BE2C (cell line): Measurements from ENCODE around the gene AFF4.

Source experiments
- DNase-seq: peaks from one replicate; pipeline ENCODE4 v3.0.0-alpha.2; 2020
- H3K27me3 ChIP-seq: fragments of 250-450 bp; sonication (Bioruptor Pico); 2 replicates; pipeline ENCODE4 v1.5.1; 2020; ENCODE audit warnings: mild to moderate bottlenecking
- H3K36me3 ChIP-seq: fragments of 250-450 bp; sonication (Bioruptor Pico); 2 replicates; pipeline ENCODE4 v1.5.1; 2020; ENCODE audit warnings: mild to moderate bottlenecking
- H3K4me1 ChIP-seq: fragments of 250-450 bp; sonication (Bioruptor Pico); 2 replicates; pipeline ENCODE4 v1.5.1; 2020
- H3K4me3 ChIP-seq: 2 replicates; pipeline ENCODE4 v1.5.1; 2011; ENCODE audit warnings: low read depth, low read length
- H3K9me3 ChIP-seq: fragments of 250-450 bp; sonication (Bioruptor Pico); 2 replicates; pipeline ENCODE4 v1.5.1; 2020
- TF ChIP-seq, protein P1 (sequence below): IDR thresholded peaks from 2 replicates; pipeline ENCODE4 v1.5.1; 2012; ENCODE audit warnings: mild to moderate bottlenecking, low read depth, low read length

Gene AFF4

DNA sequence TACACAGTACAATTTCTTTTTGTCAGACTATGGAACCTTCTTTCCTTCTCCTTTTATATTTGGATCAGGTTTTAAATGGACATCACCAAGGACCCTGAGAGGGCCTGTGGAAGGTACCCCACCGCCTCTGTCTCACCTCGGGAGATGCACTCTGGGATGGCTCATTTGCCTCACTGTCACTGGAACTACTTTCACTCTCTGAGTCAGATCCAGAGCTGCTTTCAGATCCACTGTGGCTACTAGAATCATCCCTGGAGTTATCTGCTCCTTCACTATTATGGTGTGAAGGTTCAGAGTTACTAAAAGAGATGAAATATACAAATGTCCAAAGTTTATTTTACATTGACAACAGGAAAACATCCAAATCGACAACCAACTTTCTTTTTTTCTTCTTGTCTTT is 65.3 kb downstream of the AFF4 start:
- Histone ChIP-seq H3K9me3 (no peaks in the 10 kb centered on the region), H3K4me1 (no peaks in the 10 kb centered on the region), H3K36me3 (peaks cover 48% of the 10 kb centered on the region), H3K27me3 (no peaks in the 10 kb centered on the region), H3K4me3 (no peak overlapping the region)
- TF ChIP-seq, protein P1, sequence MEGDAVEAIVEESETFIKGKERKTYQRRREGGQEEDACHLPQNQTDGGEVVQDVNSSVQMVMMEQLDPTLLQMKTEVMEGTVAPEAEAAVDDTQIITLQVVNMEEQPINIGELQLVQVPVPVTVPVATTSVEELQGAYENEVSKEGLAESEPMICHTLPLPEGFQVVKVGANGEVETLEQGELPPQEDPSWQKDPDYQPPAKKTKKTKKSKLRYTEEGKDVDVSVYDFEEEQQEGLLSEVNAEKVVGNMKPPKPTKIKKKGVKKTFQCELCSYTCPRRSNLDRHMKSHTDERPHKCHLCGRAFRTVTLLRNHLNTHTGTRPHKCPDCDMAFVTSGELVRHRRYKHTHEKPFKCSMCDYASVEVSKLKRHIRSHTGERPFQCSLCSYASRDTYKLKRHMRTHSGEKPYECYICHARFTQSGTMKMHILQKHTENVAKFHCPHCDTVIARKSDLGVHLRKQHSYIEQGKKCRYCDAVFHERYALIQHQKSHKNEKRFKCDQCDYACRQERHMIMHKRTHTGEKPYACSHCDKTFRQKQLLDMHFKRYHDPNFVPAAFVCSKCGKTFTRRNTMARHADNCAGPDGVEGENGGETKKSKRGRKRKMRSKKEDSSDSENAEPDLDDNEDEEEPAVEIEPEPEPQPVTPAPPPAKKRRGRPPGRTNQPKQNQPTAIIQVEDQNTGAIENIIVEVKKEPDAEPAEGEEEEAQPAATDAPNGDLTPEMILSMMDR, result no peak
- DNase-seq, result no peak

DNA sequence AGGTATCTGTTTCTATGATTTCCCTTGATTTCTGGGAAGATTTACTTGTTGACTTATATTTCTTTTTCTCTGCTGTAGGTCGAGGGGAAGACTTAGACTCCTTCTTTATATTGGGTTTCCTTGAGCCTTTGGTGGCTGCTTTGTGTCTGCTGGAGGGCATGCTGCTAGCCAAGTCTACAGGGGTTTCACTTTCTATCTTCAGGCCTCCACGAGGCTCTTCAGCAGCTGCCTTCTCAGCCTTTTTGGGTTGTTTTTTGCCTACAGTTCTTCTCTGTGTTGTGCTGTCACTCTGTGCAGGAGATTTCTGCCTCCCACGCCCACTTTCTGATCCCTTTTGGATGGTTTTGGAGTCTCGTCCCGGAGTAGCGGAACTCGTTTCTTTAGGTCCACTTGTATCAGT is 66.7 kb downstream of the AFF4 start:
- H3K4me1 ChIP-seq, result no peaks in the 10 kb centered on the region
- H3K4me3 ChIP-seq, result no peak overlapping the region
- no peak for DNase-seq
- H3K9me3 ChIP-seq, result no peaks in the 10 kb centered on the region
- TF ChIP-seq, protein P1, result no peak
- no peaks in the 10 kb centered on the region for H3K27me3 ChIP-seq
- H3K36me3 ChIP-seq, result peaks cover 62% of the 10 kb centered on the region

DNA sequence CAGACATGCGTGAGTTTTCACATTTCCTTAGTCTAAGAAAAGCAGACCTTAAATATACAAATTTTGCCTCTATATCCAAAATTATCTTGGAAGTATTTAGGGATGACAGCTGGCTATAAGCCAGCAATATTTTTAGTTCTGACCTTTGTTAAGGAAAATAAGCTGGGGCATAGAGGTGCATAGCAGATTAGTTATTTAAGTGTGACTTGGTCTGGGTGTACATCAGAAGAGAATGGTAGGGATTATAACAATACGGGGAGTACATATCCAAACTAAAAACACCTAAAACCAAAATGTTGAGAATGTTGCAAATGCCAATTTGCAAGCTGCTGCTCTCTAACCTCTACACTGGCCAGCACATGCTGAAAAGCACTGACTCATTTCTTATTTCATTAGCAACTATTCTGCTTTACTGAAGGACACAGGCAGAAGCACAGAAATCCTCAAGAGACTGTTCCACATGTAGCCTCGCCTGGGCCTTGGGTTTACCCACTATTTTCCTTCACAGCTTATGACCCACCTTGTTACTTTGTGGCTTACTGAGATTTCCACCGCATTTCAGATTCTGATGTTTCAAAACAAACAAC is 67.6 kb downstream of the AFF4 start:
- peaks cover 62% of the 10 kb centered on the region for H3K36me3 ChIP-seq
- TF ChIP-seq, protein P1, result no peak

DNA sequence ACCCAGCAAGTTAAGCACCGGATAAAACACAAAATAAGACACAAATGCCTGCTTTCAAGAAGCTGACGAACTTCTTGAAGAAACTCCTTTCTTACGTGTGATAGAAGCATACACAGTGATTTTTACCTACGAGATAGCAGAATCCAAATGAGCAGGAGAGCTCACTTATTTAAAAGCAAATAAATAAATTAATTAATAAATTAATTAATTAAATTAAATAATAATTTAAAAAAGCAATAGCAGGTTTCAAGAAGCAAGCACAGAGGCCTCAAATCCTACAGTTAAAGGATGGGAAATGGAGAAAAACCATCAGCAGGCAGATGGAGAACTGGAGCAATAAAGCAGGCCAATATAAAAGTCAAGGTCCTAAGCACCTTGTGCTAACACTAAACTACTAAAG is 72.6 kb downstream of the AFF4 start:
- Histone ChIP-seq H3K36me3 (peaks cover 82% of the 10 kb centered on the region), H3K4me1 (no peaks in the 10 kb centered on the region), H3K9me3 (no peaks in the 10 kb centered on the region), H3K27me3 (no peaks in the 10 kb centered on the region), H3K4me3 (no peak overlapping the region)
- no peak for DNase-seq
- TF ChIP-seq, protein P1, result no peak

More for the DNA sequence above, 67.6 kb downstream of the AFF4 start:
- Histone ChIP-seq H3K4me3 (no peak overlapping the region), H3K9me3 (no peaks in the 10 kb centered on the region), H3K27me3 (no peaks in the 10 kb centered on the region), H3K4me1 (no peaks in the 10 kb centered on the region)
- DNase-seq, result no peak

DNA sequence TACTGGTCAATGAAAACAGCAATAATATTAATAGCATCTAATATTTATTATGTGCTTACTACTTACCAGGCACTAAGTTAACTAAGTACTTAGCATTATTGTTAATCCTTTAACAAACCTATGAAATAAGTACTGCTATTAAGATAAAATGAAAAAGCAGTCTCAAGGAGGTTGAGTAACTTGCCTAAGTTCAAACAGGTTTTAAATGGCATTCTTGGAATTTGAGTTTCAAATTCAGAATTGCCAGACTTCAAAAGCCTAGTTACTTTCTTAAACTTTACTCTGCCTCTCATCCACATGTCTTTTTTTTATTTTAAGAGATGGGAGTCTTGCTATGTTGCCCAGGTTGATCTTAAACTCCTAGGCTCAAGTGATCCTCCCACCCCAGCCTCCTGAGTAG is 73.9 kb downstream of the AFF4 start:
- Histone ChIP-seq H3K36me3 (peaks cover 74% of the 10 kb centered on the region), H3K4me3 (no peak overlapping the region), H3K27me3 (no peaks in the 10 kb centered on the region), H3K4me1 (no peaks in the 10 kb centered on the region), H3K9me3 (no peaks in the 10 kb centered on the region)
- TF ChIP-seq, protein P1, result no peak
- no peak for DNase-seq

DNA sequence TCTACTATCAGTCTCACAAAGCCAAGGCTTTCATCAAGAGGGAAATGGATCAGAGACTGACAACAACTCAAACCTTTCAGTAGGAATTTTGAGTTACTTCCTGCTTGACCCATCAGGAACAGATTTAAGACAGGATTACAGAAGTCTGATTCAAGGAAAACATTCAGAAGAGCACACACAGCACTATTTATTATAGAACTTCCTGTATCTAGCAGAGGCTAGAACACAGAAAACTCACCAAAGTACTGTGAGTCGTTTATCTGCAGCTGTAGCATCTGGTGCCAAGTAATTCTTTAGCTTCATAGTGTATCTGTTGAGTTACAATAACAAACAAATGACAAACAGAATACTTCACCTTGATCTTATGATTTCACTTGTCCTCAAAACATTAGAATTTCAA is 76.2 kb downstream of the AFF4 start:
- H3K9me3 ChIP-seq, result no peaks in the 10 kb centered on the region
- H3K4me3 ChIP-seq, result no peak overlapping the region
- TF ChIP-seq, protein P1, result no peak
- H3K27me3 ChIP-seq, result no peaks in the 10 kb centered on the region
- no peaks in the 10 kb centered on the region for H3K4me1 ChIP-seq
- DNase-seq, result no peak
- H3K36me3 ChIP-seq, result peaks cover 64% of the 10 kb centered on the region
